ENCODE results near the gene INF2. TPM values are rescaled to one million over a fixed set of nuclear protein-coding genes. Genes with fewer than 3 reads are reported as not detected.

The INF2 gene
- total RNA-seq, 2 experiments from 2014 or later: 107 to 110 TPM

GRCh38 chr14:104700225-104700651 is 10.8 kb downstream of the INF2 start:
- POLR2A ChIA-PET: interaction anchor here (0.6 kb wide), 1 partner anchor 10 kb away, joined by 3 read pairs; no protein-coding TSS in a partner anchor
- DNase-seq: no peak
- no peaks in the 10 kb centered on the region for H3K27me3 Mint-ChIP-seq
- H3K27ac Mint-ChIP-seq: no peak overlapping the region
- ATAC-seq (ENCODE audit: low read depth): no peak
- H3K9me3 Mint-ChIP-seq: no peaks in the 10 kb centered on the region
- H3K4me3 Mint-ChIP-seq: no peak overlapping the region
- H3K4me1 Mint-ChIP-seq: peaks cover 8% of the 10 kb centered on the region
- H3K36me3 Mint-ChIP-seq: peaks cover 3% of the 10 kb centered on the region

- peaks cover 3% of the 10 kb centered on the region for H3K36me3 Mint-ChIP-seq
- H3K27ac Mint-ChIP-seq: no peak overlapping the region
- no peak overlapping the region for H3K4me3 Mint-ChIP-seq
- POLR2A ChIA-PET: no interaction called here
- H3K9me3 Mint-ChIP-seq: no peaks in the 10 kb centered on the region
- DNase-seq (no peak), ATAC-seq (ENCODE audit: low read depth) (no peak)
- peaks cover 3% of the 10 kb centered on the region for H3K4me1 Mint-ChIP-seq
- no peaks in the 10 kb centered on the region for H3K27me3 Mint-ChIP-seq
Observed at GRCh38 chr14:104700747-104701217, 11.4 kb downstream of the INF2 start.

- no peak for DNase-seq
- no peak overlapping the region for H3K27ac Mint-ChIP-seq
- POLR2A ChIA-PET: no interaction called here
- H3K9me3 Mint-ChIP-seq: no peaks in the 10 kb centered on the region
- no peaks in the 10 kb centered on the region for H3K27me3 Mint-ChIP-seq
- no peak for ATAC-seq (ENCODE audit: low read depth)
- no peaks in the 10 kb centered on the region for H3K4me1 Mint-ChIP-seq
- H3K36me3 Mint-ChIP-seq: peaks cover 3% of the 10 kb centered on the region
- no peak overlapping the region for H3K4me3 Mint-ChIP-seq
Observed at GRCh38 chr14:104701383-104702076, 12.1 kb downstream of the INF2 start.

- ATAC-seq (ENCODE audit: low read depth): no peak
- Mint-ChIP-seq H3K4me1 (no peaks in the 10 kb centered on the region), H3K4me3 (no peak overlapping the region)
Observed at GRCh38 chr14:104702106-104702505, 12.7 kb downstream of the INF2 start.

GRCh38 chr14:104702673-104703072 is 13.3 kb downstream of the INF2 start:
- H3K36me3 Mint-ChIP-seq: peaks cover 3% of the 10 kb centered on the region
- ATAC-seq (ENCODE audit: low read depth): no peak

More at GRCh38 chr14:104702106-104702505, 12.7 kb downstream of the INF2 start:
- peaks cover 3% of the 10 kb centered on the region for H3K36me3 Mint-ChIP-seq
- H3K9me3 Mint-ChIP-seq: no peaks in the 10 kb centered on the region
- no peak for DNase-seq
- H3K27me3 Mint-ChIP-seq: no peaks in the 10 kb centered on the region
- POLR2A ChIA-PET: no interaction called here
- no peak overlapping the region for H3K27ac Mint-ChIP-seq

GRCh38 chr14:104703269-104703668 is 13.9 kb downstream of the INF2 start:
- POLR2A ChIA-PET: interaction anchor here (0.8 kb wide), 1 partner anchor 13 kb away, joined by 3 read pairs; no protein-coding TSS in a partner anchor
- Mint-ChIP-seq H3K4me1 (no peaks in the 10 kb centered on the region), H3K9me3 (no peaks in the 10 kb centered on the region), H3K27me3 (no peaks in the 10 kb centered on the region), H3K4me3 (no peak overlapping the region), H3K27ac (no peak overlapping the region), H3K36me3 (peaks cover 3% of the 10 kb centered on the region)
- DNase-seq (no peak), ATAC-seq (ENCODE audit: low read depth) (no peak)

More at GRCh38 chr14:104702673-104703072, 13.3 kb downstream of the INF2 start:
- no peak overlapping the region for H3K27ac Mint-ChIP-seq
- DNase-seq: no peak
- H3K4me1 Mint-ChIP-seq: no peaks in the 10 kb centered on the region
- no peaks in the 10 kb centered on the region for H3K27me3 Mint-ChIP-seq
- POLR2A ChIA-PET: interaction anchor here (0.8 kb wide), 1 partner anchor 12 kb away, joined by 3 read pairs; no protein-coding TSS in a partner anchor
- H3K4me3 Mint-ChIP-seq: no peak overlapping the region
- no peaks in the 10 kb centered on the region for H3K9me3 Mint-ChIP-seq

GRCh38 chr14:104704252-104704651 is 14.8 kb downstream of the INF2 start:
- no peaks in the 10 kb centered on the region for H3K9me3 Mint-ChIP-seq
- no peak overlapping the region for H3K4me3 Mint-ChIP-seq
- H3K4me1 Mint-ChIP-seq: peaks cover 1% of the 10 kb centered on the region
- no peak for DNase-seq
- H3K27ac Mint-ChIP-seq: no peak overlapping the region
- POLR2A ChIA-PET: interaction anchor here (0.6 to 2.3 kb wide), 3 partner anchors 10 to 1140 kb away, joined by 4 to 8 read pairs (median 6); no protein-coding TSS in a partner anchor
- no peaks in the 10 kb centered on the region for H3K27me3 Mint-ChIP-seq
- H3K36me3 Mint-ChIP-seq: peaks cover 5% of the 10 kb centered on the region
- no peak for ATAC-seq (ENCODE audit: low read depth)

- Mint-ChIP-seq H3K36me3 (peaks cover 7% of the 10 kb centered on the region), H3K27me3 (no peaks in the 10 kb centered on the region), H3K9me3 (no peaks in the 10 kb centered on the region), H3K4me1 (peaks cover 1% of the 10 kb centered on the region), H3K4me3 (no peak overlapping the region), H3K27ac (no peak overlapping the region)
- POLR2A ChIA-PET: interaction anchor here (1.4 to 2.3 kb wide), 2 partner anchors 11 to 40 kb away, joined by 4 to 6 read pairs; no protein-coding TSS in a partner anchor
- ATAC-seq (ENCODE audit: low read depth) (no peak), DNase-seq (no peak)
Observed at GRCh38 chr14:104705340-104706047, 16.1 kb downstream of the INF2 start.

GRCh38 chr14:104706733-104707607 is 17.6 kb downstream of the INF2 start:
- no peak overlapping the region for H3K4me3 Mint-ChIP-seq
- H3K9me3 Mint-ChIP-seq: no peaks in the 10 kb centered on the region
- POLR2A ChIA-PET: no interaction called here
- H3K36me3 Mint-ChIP-seq: peaks cover 7% of the 10 kb centered on the region
- H3K27me3 Mint-ChIP-seq: no peaks in the 10 kb centered on the region
- peaks cover 1% of the 10 kb centered on the region for H3K4me1 Mint-ChIP-seq
- no peak overlapping the region for H3K27ac Mint-ChIP-seq
- ATAC-seq (ENCODE audit: low read depth): no peak
- no peak for DNase-seq

- POLR2A ChIA-PET: interaction anchor here (1.1 kb wide), 1 partner anchor 42 kb away, joined by 4 read pairs; no protein-coding TSS in a partner anchor
- Mint-ChIP-seq H3K36me3 (peaks cover 7% of the 10 kb centered on the region), H3K27me3 (no peaks in the 10 kb centered on the region), H3K4me3 (no peak overlapping the region), H3K27ac (no peak overlapping the region), H3K9me3 (no peaks in the 10 kb centered on the region), H3K4me1 (peaks cover 1% of the 10 kb centered on the region)
- DNase-seq (no peak), ATAC-seq (ENCODE audit: low read depth) (no peak)
Observed at GRCh38 chr14:104707608-104708595, 18.5 kb downstream of the INF2 start.

- H3K4me3 Mint-ChIP-seq: no peak overlapping the region
- peak; percentile 65 for ATAC-seq (ENCODE audit: low read depth)
- no peak overlapping the region for H3K27ac Mint-ChIP-seq
- no peaks in the 10 kb centered on the region for H3K27me3 Mint-ChIP-seq
- DNase-seq: peak; percentile 85
- no peaks in the 10 kb centered on the region for H3K9me3 Mint-ChIP-seq
- peaks cover 7% of the 10 kb centered on the region for H3K36me3 Mint-ChIP-seq
- POLR2A ChIA-PET: interaction anchor here (1.1 kb wide), 1 partner anchor 43 kb away, joined by 4 read pairs; no protein-coding TSS in a partner anchor
- peaks cover 1% of the 10 kb centered on the region for H3K4me1 Mint-ChIP-seq
Observed at GRCh38 chr14:104708606-104709268, 19.3 kb downstream of the INF2 start.

Data from activated naive CD8-positive, alpha-beta T cell treated with anti-CD3 and anti-CD28 coated beads, Interleukin-2, amount 10 ng/mL, durations not matched to agents 7 days and 5 days (primary cell).